GOT3 (cell line): Measurements from ENCODE around the gene USP5.
"Not testable (repeated sequence)": the region's sequence is repeated elsewhere in the genome, so short reads cannot be mapped to it uniquely, and the experiment has no call there.

Experiments used
- DNase-seq: peaks from one replicate; lab custom pipeline; 2025; ENCODE audit warnings: mixed read lengths; lab: John Stamatoyannopoulos, UW

Gene USP5

GRCh38 chr12:6840761-6841515 lies 11.0 kb upstream of the USP5 start, which contains the start of gene GNB3:
GNB3 (plus strand) TSS chr12:6840925; CDS start chr12:6841288, 363 bp downstream.
- DNase-seq: no peak

DNA sequence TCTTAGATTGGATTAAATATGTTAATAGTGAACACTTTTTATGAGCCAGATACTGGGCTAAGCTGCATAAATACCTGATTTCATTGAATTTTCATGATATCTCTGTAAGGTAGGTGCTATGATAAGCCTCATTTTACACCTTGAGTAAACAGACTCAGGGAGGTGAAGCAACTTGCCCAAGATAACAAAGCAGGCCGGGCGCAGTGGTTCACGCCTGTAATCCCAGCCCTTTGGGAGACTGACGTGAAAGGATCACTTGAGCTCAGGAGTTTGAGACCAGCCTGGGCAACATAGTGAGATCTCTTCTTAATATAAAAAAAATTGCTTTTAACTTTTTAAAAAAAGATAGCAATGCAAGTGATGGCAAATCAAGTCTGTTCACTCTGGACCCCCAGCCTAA lies 9.9 kb upstream of the USP5 start:
- no peak for DNase-seq

DNA sequence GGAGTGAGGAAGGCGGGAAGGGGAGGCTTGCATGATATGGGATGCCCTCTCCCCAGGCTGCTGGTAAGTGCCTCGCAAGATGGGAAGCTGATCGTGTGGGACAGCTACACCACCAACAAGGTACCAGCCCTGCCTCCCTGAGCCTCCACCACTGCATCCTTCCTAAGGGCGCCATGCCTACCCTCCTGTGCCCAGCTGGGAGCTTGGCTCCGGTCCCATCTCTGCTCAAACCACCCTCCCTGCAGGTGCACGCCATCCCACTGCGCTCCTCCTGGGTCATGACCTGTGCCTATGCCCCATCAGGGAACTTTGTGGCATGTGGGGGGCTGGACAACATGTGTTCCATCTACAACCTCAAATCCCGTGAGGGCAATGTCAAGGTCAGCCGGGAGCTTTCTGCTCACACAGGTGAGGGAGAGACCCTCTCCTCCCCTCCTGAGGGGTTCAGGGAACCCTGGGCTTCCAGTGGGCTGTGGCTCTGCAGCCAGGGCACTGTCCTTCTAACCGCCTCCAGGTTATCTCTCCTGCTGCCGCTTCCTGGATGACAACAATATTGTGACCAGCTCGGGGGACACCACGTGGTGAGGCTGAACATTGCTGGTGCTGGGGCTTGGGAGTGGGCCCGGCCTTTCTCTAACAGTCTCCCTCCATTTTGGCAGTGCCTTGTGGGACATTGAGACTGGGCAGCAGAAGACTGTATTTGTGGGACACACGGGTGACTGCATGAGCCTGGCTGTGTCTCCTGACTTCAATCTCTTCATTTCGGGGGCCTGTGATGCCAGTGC lies 8.6 kb upstream of the USP5 start:
- no peak for DNase-seq

DNA sequence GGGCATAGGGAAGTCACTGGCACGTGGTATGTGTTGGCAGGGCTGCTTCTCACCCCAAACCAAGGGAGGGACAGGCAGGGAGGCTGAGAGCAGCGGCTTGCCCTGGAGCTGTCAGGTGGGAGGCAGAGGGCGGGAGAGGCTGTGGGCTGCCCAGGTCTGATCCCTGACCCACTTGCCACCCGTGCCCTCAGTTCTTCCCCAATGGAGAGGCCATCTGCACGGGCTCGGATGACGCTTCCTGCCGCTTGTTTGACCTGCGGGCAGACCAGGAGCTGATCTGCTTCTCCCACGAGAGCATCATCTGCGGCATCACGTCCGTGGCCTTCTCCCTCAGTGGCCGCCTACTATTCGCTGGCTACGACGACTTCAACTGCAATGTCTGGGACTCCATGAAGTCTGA lies 6.6 kb upstream of the USP5 start:
- no peak for DNase-seq

GRCh38 chr12:6846316-6846869 lies 5.6 kb upstream of the USP5 start:
- no peak for DNase-seq

GRCh38 chr12:6847676-6848075 lies 4.3 kb upstream of the USP5 start:
- DNase-seq: no peak

DNA sequence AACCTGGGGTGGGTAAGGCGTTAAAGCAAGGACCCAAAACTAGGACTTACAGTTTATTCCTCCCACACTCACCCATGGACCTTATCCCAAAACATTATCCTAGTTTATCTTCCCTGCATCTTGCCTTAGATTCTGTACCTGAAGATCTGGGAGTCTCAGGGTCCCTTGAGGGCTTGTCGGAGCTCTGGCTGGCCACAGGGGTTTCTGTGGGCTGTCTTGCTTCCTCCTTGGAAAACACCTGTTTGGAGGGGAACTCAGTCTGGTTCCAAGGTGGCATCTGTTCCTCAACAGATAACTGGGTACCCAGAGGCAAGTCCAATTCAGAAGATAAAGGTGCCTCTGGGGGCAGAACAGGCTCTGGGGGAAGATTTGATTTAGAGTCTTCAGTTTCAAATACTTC lies 2.5 kb upstream of the USP5 start:
- no peak for DNase-seq

DNA sequence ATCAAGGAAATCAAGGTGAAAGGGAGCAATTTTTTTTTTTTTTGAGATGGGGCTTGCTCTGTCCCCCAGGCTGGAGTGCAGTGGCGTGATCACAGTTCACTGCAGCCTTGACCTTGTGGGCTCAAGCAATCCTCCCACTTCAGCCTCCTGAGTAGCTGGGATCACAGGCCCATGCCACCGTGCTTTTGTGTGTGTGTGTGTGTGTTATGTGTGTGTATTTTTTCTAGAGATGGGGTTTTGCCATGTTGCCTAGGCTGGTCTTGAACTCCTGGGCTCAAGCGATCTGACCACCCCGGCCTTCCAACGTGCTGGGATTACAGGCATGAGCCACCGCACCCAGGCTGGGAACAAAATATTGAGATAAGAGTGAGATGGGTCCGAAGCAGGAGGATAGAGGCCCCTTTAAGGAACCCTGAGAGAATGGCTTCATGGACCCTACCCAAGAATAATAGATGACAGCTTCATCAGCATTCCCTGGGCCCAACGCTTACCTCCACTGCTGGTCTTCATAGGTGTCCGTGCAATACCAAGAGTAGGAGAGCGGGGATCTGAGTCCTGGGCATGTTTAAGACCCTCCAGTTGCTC lies 1.9 kb upstream of the USP5 start:
- no peak for DNase-seq

DNA sequence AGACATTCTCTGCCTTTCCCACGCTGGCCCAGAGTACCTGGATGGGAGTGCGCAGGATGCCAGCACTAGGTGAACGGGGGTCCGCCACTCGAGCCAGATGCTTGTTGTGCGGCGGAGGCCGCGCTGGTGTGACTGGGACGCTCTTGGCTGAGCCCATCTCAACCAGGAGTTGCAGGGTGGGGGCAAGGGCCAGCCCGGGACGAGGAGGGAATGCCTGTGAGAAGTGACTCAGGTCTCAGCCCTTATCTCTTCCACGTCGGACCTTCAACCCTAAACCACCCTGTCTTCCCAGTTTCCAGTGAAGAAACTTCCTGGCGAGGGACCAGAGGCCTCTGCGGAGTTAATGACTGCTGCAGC lies 1.2 kb upstream of the USP5 start:
- no peak for DNase-seq

DNA sequence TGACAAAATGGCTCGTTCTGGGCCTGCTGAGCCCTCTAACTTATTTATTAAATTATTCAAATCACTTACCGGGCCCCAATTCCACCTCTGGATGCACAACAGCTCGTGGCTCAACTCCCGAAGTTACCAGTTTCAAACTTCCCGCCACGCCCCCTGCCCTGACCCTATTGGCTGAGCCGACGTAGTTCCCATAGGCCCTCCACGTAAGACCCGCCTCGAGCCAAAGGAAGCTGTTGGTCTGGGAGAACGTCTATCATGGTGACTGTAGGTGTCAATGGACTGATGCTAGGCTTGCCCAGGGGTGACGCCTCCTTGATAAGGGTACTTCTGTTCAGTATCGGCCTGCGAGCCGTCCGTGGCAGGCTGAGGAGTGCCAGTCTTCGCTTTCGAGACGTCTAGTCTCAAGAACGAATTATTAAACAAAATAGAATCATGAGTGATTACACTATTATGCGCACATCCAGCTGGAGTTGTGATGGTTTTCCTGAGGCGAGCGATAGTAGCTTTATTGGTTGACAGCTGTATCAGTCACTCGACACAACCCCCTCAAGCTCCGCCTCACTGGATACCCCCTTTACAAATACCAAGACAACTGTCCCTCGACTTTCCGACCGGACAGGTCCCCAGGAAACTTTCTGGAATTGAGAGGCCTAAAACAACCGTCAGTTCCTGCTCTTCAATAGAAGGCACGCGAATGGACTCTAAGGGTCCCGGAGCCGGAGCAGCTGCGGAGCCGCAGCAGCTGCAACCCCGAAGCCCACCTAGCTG lies 613 bp upstream of the USP5 start, which contains the start of gene CDCA3:
CDCA3 (minus strand) TSS at position 134 of the 768 bp plus-strand sequence. CDS start 334 bp downstream, outside the sequence.
- DNase-seq: peak; percentile 86

DNA sequence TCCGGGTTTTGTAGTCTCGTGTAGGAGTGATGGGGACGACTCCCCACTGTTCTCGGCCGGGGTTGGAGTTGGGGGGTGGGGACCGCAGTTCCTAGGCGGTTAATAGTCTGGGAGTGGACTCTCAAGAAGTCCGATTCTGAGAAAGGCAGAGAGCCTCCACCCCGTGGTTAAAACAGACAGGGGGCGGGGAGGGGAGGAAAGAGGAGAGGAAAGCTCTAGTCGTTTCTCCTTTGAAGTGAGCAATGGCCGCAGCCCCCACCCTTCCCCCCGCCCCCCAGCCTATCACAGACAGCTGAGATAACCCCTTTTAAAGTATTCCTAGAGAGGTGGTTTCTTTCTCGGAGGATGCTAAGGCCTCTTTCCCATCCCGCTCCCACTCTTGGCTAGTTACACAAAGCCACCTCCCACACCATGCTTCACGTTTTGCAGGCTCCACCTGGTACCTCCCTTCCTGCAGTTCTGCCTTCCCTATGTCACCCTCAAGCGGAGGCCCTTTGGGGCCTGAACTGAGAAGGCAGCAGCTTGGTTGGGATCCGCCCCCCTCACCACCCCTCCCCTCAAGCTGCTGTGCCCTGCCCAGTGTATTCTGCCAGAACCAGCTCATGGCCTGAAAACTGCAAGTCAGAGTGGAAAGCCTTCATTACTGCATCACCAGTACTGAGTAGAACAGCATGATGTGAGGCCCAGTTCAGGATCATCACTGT lies 853 bp downstream of the USP5 start:
- peak; percentile 25 for DNase-seq

DNA sequence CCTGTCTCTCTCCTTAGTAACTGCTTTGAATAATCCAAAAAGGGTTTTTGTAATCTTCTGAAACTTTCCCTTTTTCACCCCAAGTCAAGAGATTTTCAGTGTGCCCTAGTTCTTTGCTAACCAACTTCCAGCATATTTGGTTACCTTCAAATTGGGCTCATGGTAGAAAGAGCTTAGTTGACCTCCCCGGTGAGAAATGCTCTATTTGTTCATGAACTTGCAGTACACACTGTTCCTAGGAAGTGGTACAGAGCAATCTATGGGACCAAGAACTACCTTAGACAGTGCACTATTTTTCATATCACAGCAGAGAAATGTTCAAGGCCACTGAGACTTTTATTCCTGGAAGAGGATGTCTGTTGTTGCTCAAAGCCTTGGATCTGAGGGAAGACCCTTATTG lies 1.7 kb downstream of the USP5 start:
- no peak for DNase-seq

- no peak for DNase-seq
These were observed 2.1 kb downstream of the USP5 start for GRCh38 chr12:6854036-6854435.

DNA sequence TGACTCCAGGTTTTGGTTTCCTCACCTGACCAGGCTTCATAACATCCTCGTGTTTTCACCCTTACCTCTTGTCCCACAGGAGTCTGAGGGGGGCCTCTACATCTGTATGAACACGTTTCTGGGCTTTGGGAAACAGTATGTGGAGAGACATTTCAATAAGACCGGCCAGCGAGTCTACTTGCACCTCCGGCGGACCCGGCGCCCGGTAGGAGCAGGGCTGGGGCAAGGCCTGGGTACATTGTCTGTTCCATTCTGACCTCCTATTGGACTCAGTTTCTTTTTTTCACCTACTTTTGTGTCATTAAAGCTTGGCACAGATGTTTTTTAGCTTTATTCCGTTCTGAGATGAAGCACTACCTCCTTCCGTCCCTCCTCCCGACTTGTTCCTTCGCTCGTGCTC lies 3.4 kb downstream of the USP5 start:
- no peak for DNase-seq

DNA sequence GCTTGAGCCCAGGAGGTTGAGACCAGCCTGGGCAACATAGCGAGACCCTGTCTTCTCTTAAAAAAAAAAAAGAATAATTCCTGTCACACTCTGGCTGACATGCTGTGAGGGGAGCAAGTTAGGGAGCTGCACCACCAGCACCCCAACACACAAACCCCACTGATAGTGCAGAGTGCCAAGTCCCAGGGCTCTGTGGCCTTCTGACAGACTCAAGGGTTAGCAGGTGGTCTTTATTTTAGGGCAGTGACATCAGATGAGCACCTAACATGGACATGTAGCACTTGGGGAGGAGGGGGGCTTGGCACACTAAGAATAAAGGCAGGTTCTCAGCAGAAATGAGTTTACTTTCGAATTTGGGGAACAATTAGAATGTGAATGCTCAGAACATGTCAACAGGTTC lies 6.8 kb downstream of the USP5 start:
- no peak for DNase-seq

- no peak for DNase-seq
These were observed 8.2 kb downstream of the USP5 start for GRCh38 chr12:6860116-6860515.

- no peak for DNase-seq
These were observed 9.0 kb downstream of the USP5 start for GRCh38 chr12:6860942-6861341.

DNA sequence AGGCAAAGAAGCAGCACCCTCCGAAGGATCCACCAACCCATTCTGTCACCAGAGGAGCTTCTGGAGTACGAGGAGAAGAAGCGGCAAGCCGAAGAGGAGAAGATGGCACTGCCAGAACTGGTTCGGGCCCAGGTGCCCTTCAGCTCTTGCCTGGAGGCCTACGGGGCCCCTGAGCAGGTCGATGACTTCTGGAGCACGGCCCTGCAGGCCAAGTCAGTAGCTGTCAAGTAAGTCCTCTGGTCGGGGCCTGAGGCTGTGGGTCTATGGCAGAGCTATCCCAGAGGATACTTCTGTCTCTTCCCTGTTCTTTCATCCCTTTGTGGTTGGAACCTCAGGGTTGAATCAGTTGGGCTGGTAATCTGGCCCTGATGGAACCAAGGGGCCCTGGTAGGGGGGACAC lies 9.4 kb downstream of the USP5 start:
- no peak for DNase-seq

DNA sequence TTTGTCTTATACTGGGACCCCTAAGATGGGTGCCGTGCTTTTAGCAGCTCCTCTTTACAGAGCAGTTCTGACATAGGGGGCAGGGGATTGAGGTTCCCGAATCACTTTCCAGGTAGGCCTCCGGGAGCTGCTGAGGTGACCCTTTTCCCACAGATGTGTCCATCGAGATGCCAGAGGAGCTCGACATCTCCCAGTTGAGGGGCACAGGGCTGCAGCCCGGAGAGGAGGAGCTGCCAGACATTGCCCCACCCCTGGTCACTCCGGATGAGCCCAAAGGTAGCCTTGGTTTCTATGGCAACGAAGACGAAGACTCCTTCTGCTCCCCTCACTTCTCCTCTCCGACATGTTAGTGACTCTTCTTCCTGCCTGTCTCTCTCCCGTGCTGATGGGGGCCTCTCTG lies 11.1 kb downstream of the USP5 start:
- DNase-seq: no peak

- DNase-seq: no peak
These were observed 11.8 kb downstream of the USP5 start for GRCh38 chr12:6863586-6864321.

DNA sequence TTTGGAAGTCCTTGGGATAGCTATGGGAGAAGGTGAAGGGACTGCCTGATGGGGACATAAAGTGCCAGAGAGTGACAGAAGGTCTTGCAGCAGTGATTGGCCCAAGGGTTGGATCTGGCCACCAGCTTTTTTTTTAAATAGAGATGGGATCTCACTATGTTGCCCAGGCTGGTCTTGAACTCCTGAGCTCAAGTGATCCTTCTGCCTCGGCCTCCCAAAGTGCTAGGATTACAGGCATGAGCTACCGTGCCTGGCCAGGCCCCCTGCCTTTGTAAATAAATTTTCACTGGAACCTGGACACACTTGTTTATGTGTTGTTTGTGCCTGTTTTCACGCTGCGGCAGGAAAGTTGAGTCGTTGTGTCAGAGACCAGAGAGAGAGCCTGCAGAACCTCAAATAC lies 13.4 kb downstream of the USP5 start:
- DNase-seq: not testable (repeated sequence)
